ENCODE data around the gene SAFB2.

DNA sequence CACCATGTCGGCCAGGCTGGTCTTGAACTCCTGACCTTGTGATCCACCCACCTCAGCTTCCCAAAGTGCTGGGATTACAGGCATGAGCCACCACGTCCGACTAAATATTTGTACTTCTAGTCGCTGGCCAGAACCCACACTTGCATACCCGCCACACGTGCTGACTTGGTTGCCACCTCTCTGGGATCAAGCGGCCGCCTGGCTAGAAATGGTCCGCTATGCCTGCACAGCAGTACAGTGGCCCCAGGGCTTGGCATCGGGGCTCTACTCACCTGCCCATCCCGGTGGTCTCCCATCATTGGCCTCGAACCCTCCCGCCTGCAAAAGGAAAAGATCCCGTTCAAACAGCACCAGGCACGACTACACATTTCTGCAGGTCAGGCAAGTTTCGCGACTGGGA is 31.1 kb downstream of the SAFB2 start:
- no peak for TF ChIP-seq EZH2 (IDR thresholded peaks at IDR 0.05; ENCODE audit: borderline replicate concordance, low read length)
- TF ChIP-seq, protein P1, sequence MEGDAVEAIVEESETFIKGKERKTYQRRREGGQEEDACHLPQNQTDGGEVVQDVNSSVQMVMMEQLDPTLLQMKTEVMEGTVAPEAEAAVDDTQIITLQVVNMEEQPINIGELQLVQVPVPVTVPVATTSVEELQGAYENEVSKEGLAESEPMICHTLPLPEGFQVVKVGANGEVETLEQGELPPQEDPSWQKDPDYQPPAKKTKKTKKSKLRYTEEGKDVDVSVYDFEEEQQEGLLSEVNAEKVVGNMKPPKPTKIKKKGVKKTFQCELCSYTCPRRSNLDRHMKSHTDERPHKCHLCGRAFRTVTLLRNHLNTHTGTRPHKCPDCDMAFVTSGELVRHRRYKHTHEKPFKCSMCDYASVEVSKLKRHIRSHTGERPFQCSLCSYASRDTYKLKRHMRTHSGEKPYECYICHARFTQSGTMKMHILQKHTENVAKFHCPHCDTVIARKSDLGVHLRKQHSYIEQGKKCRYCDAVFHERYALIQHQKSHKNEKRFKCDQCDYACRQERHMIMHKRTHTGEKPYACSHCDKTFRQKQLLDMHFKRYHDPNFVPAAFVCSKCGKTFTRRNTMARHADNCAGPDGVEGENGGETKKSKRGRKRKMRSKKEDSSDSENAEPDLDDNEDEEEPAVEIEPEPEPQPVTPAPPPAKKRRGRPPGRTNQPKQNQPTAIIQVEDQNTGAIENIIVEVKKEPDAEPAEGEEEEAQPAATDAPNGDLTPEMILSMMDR (IDR thresholded peaks at IDR 0.05; ENCODE audit: low read length) = no peak
